SJSA1 (cell line): ENCODE measurements around the gene GRAPL. TPM values are rescaled to one million over a fixed set of nuclear protein-coding genes. Genes with fewer than 3 reads are reported as not detected.
"Not testable (repeated sequence)": the region's sequence is repeated elsewhere in the genome, so short reads cannot be mapped to it uniquely, and the experiment has no call there.

Source experiments
- DNase-seq, 2 experiments: peaks; one replicate each; pipeline ENCODE4 v3.0.0-alpha.2; 2015 to 2020; ENCODE audit warnings: low spot score in 2 of 2, low read depth in 1 of 2
- H3K27ac ChIP-seq: fragments of 250-450 bp; sonication (Bioruptor Pico); 2 replicates; pipeline ENCODE4 v1.5.1; 2020; ENCODE audit warnings: mild to moderate bottlenecking, moderate library complexity
- H3K27me3 ChIP-seq: fragments of 250-450 bp; sonication (Bioruptor Pico); replicated peaks from 2 replicates; pipeline ENCODE4 v1.5.1; 2020; ENCODE audit warnings: mild to moderate bottlenecking, moderate library complexity
- H3K36me3 ChIP-seq: fragments of 250-450 bp; sonication (Bioruptor Pico); 2 replicates; pipeline ENCODE4 v1.5.1; 2020; ENCODE audit warnings: mild to moderate bottlenecking
- H3K4me1 ChIP-seq: fragments of 250-450 bp; sonication (Bioruptor Pico); replicated peaks from 2 replicates; pipeline ENCODE4 v1.6.1; 2021; ENCODE audit warnings: mild to moderate bottlenecking
- H3K4me3 ChIP-seq: fragments of 250-450 bp; sonication (Bioruptor Pico); 2 replicates; pipeline ENCODE4 v1.5.1; 2020; ENCODE audit warnings: mild to moderate bottlenecking
- H3K9me3 ChIP-seq: fragments of 250-450 bp; sonication (Bioruptor Pico); replicated peaks from 2 replicates; pipeline ENCODE4 v1.5.1; 2020; ENCODE audit warnings: mild to moderate bottlenecking
- total RNA-seq: library from RNA; depleted of rRNA; stranded (reverse); fragments of >200 nt; shearing (Covaris generic); gene quantifications from 2 replicates; pipeline ENCODE4 v1.2.3, GENCODE V29; 2014

Gene GRAPL
- total RNA-seq, 1 experiment from 2014 or later = not detected

DNA sequence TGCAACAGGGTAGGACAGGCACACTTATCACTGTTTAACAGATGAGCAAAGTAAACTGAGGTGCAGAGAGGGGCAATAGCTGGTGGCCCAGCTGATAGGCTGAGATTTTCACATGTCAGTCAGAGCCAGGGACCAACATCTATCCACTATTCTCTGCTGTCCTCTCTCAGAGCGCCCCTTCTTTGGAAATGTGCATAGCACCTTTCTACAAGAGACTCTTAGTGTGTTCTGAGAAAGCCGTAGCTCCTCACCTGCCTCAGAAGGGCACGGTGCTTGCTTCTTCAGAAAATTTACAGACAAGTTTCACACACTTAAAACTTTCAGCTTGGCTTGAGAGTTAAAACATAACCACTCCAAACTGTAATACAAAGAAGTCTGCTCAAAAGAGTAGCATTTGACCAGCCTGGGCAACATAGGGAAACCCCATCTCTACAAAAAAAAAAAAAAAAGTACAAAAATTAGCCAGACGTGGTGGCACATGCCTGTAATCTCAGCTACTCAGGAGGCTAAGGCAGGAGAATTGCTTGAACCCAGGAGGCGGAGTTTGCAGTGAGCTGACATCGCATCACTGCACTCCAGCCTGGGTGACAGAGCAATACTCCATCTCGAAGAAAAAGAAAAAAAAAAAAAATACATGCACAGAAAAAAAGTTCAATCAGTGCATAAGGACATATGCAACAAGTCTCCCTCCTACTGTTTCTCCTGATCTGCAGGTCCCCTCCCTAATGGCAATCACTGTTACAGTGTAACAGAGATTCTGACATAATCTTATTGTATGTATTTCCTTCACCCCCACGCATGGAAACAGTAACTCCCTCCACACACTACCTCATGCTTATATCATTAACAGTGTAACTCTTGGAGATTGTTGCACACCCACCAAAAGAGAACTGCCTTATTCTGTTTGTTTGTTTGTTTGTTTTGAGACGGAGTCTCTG lies 23.6 kb downstream of the GRAPL start:
- H3K27ac ChIP-seq, DNase-seq, H3K36me3 ChIP-seq, H3K9me3 ChIP-seq, H3K4me3 ChIP-seq, H3K4me1 ChIP-seq, H3K27me3 ChIP-seq: not testable (repeated sequence)

DNA sequence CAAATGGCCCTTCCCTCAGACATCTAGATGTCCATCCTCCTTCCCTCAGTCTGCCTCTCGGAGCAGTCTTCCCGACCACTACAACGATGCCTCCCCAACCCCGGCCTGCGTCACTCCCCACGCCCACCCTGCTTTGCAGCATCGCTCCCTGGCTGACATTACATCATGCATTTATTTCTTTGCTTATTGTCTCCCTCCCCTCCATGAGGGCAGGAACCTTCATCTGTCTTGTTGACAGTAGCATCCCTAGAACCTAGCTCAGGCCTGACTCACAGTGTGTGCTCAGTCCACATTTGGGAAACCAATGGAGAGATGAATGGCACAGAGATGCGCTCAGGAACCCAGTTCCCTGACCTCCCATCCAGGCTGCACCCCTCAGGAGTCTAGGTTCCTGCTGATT lies 30.2 kb downstream of the GRAPL start:
- H3K9me3 ChIP-seq, DNase-seq, H3K27ac ChIP-seq, H3K27me3 ChIP-seq, H3K4me3 ChIP-seq, H3K36me3 ChIP-seq, H3K4me1 ChIP-seq: not testable (repeated sequence)

DNA sequence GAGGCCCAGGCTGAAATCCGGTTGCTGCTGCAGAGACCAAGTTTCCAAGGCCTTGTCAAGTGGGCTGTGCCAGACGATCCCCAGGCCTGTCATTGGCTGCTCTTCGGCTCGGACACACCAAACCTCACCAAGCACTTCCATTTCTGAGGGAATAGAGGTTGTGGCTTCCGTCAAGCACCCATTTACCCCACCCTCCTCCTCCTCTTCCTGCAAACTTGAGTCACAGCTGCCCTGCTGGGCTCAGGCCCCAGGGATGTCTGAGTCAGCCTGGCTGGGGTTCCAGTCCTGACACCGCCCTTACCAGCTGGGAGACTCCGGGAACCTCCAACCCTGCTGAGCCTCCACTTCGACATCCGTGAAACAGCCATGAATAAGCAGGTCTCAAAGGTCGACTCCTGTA lies 31.1 kb downstream of the GRAPL start:
- not testable (repeated sequence) for H3K36me3 ChIP-seq, H3K27me3 ChIP-seq, DNase-seq, H3K4me3 ChIP-seq, H3K9me3 ChIP-seq, H3K4me1 ChIP-seq, H3K27ac ChIP-seq

DNA sequence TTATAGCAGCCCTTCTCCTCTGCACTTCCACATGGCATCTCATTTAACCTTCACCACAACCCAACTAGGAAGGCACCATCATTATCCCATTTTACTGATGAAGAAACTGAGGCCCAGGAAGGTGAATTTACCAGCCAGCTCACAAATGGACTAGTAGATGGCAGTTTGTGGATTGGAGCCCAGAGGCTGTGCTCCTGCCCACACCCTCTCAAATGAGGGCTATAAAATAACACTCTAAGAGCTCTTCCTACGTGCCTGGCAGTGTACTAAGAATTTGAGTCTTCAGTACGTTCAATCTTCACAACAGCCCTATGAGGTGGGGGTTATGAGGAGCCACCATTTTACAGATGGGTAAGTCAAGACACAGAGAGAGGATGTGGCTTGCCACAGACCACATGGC lies 31.5 kb downstream of the GRAPL start:
- not testable (repeated sequence) for H3K9me3 ChIP-seq, H3K4me1 ChIP-seq, H3K36me3 ChIP-seq, DNase-seq, H3K4me3 ChIP-seq, H3K27me3 ChIP-seq, H3K27ac ChIP-seq

DNA sequence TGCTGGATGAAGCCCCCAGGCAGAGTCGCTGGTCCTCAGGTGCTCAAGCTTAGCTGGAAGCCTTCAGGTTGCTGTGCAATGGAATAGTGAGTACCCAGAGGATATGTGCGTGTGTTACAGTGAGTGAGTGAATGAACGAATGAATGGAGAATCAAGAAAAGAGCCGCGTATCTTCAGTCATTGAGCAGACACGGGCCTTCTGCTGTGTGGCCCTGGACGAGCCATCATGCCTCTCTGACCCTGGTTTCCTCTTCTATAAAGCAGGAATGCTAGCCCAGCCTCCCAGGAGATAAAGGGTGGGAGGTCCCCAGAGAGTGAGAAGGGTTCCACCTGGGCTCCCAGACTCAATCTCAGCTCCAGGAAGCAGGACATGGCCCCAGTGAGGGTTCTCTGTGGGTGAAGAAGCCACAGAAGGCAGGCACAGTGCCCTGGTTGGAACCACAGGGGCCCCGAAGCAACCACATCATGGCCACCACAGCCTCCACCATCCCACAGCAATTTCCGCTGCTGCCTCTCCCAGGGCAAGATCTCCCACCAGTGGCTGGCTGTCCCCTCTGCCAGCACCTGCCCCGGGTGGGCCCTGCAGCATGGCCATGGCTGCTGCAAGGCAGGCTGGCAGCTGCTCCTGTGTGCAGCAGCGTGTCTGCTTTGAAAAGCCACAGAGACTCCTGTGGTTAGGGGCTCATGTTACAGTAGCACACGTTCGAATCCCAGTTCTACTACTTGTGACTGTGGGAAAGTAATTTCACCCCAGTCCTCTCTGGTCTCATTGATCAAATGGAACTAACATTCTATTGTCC lies 34.1 kb downstream of the GRAPL start:
- H3K9me3 ChIP-seq, H3K27me3 ChIP-seq, H3K4me3 ChIP-seq, H3K27ac ChIP-seq, DNase-seq, H3K36me3 ChIP-seq, H3K4me1 ChIP-seq: not testable (repeated sequence)

DNA sequence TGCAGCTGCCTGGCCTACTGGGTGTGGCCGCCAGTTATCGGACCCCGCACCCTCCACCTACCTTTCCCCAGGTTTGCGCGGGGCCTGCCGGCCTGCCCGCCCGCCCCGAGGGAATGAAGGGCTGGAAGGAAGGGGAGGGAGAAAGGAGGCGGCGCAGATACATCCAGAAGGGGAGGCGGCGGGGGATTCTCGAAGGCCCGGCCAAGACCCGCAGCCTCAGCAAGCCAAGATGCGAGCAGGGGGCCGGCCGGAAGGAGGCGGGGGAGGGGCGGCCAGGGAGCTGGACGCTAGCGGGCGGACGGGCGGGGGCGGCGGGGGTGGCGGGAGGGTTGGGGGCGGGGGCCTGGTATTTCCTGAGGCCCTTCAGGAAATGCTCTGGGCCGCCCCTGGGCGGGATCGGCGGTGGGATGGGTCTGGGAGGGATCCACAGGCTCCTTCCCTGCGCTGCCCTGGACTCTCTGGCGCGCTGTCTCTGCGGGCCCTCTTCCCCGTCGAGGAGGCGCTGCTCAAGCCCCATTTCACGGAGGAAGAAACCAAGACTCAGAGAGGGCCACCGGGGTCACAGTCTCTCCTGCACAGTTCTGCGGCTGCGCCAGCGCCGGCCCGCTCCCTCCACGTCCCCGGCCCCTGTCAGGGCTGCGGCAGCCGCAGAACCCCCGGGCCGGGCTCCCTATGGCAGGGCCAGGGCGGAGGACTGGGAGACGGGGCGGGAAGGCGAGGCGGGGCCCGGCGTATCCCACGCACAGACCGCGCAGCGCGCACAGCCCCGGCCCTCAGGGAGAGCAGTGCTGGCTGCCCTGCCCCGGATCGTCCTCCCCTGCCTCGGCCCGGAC lies 35.2 kb downstream of the GRAPL start:
- not testable (repeated sequence) for H3K27me3 ChIP-seq, H3K4me1 ChIP-seq, H3K27ac ChIP-seq, H3K36me3 ChIP-seq, H3K4me3 ChIP-seq, DNase-seq, H3K9me3 ChIP-seq

DNA sequence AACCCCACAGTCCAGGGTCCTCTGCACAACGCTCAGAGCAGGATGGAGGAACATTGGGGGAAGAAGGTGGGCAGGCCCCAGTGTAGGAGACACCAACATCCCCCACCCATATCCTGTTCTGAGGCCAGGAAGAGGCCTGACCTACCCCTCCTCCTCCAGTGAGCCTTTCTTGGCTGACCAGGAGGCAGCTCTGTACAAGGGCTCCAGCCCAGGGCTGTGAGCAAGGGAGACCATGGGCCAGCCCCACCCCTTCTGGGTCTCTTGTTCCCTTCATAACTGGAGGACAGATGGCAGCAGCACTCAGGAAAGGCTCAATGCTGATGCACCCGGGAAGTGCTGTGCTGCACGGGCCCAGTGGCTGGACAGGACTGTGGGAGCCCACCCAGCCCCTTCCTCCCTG lies 47.0 kb downstream of the GRAPL start:
- not testable (repeated sequence) for H3K9me3 ChIP-seq, H3K27ac ChIP-seq, H3K27me3 ChIP-seq, H3K36me3 ChIP-seq, H3K4me3 ChIP-seq, H3K4me1 ChIP-seq, DNase-seq

DNA sequence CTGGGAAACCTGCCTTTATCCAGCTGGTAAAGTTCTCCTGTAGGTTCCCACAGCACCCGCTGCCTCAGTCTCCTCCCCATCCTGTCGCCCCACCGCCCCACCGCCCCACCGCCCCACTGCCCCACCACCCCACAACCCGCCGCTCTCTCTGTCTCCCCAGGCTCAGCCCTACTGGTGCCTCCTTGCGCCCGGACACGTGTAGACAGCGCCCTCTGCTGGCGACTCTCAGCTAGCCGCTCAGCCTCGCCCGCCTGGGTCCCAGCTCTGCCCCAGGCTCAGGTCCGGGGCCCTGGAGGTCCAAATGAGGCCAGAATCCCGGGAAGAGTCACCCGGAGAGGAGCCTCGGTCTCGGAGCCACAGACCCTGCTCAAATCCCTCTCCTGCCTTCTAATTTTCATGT lies 48.0 kb downstream of the GRAPL start:
- not testable (repeated sequence) for H3K4me3 ChIP-seq, H3K27me3 ChIP-seq, H3K9me3 ChIP-seq, H3K27ac ChIP-seq, H3K4me1 ChIP-seq, DNase-seq, H3K36me3 ChIP-seq

DNA sequence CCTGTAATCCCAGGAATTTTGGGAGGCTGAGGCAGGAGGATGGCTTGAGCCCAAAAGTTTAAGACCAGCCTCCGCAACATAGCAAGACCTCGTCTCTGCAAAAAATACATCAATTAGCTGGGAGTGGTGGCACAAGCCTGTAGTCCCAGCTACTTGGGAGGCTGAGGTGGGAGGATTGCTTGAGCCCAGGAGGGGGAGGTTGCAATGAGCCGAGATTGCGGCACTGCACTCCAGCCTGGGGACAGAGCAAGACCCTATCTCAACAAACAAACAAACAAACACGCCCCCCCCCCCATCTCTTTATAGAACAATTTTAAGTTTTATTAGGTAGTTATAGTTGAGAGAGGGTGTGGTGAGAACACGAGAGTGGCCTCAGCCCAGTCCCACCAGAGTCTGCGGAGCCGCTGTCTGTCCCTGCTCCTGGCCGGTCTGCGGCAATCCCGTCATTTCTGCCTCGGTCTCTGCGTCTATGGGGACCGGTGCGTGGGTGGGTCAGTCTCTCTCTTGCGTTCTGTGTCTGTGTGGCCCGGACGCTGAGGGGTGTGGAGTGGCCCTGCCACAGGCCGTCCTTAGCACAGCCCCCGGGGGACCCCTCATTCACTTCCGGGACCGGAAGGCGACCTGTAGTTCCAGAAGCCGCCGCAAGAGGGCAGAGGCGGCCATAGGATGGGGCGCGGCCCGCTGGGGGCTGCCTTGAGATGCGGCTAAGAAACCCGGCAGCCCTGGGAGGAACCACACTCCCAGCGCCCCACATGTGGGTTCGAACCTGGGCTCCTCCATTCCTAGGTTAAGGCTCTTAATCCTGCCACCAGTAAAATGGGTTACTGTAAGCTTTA lies 53.9 kb downstream of the GRAPL start:
- DNase-seq, H3K27ac ChIP-seq: not testable (repeated sequence)

DNA sequence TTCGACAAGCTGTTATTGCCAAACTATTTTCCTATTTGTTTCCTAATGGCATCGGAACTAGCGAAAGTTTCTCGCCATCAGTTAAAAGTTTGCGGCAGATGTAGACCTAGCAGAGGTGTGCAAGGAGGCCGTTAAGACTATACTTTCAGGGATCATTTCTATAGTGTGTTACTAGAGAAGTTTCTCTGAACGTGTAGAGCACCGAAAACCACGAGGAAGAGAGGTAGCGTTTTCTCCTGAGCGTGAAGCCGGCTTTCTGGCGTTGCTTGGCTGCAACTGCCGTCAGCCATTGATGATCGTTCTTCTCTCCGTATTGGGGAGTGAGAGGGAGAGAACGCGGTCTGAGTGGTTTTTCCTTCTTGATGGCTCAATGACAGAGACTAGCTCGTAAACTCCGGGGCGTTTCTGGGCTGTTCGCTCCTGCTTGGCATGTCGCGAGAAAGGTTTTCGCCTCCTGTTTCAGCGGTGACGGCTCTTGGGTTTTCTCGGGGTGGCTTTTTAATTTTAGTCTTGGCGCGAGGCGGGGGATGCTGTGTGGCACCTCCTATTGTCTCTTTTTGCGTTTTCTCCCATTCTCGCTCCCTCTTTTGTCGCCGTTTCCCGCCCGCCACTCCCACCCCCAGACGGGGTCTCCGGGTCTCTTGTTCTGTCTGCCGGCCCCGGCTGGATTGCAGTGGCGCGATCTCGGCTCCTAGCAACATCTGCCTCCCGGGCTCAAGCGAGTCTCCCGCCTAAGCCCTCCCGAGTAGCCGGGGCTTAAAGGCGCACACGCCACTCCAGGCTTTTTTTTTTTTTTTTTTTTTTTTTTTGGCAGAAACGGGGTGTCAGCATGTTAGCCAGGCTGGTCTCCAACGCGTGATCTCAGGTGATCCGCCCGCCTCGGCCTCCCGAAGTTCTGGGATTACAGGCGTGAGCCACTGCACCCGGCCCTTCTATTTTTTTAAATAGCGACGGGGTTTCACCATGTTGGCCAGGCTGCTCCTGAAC lies 60.8 kb downstream of the GRAPL start:
- not testable (repeated sequence) for H3K9me3 ChIP-seq, H3K4me3 ChIP-seq, H3K36me3 ChIP-seq, H3K27me3 ChIP-seq, H3K27ac ChIP-seq, DNase-seq, H3K4me1 ChIP-seq

More for the DNA sequence above, 53.9 kb downstream of the GRAPL start:
- not testable (repeated sequence) for H3K4me1 ChIP-seq, H3K36me3 ChIP-seq, H3K4me3 ChIP-seq, H3K27me3 ChIP-seq, H3K9me3 ChIP-seq

DNA sequence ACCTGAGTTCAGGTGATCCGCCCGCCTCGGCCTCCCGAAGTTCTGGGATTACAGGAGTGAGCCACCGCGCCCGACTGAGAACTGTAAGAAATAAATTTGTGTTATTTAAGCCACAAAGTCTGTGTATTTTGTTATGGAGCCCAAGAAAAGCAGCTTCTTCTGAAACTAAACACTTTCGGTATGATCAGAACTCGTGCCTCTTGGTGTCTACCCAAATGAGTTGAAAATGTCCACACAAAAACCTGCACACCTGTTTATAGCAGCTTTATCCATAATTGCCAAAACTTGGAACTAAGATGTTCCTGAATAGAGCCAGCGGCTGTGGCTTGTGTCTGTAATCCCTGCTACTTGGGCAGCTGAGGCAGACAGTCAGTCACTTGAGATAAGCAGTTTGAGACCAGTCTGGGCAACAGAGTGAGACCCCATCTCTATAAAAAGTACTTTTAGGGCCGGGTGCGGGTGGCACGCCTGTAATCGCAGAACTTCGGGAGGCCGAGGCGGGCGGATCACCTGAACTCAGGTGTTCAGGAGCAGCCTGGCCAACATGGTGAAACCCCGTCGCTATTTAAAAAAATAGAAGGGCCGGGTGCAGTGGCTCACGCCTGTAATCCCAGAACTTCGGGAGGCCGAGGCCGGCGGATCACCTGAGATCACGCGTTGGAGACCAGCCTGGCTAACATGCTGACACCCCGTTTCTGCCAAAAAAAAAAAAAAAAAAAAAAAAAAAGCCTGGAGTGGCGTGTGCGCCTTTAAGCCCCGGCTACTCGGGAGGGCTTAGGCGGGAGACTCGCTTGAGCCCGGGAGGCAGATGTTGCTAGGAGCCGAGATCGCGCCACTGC lies 61.7 kb downstream of the GRAPL start:
- not testable (repeated sequence) for H3K4me1 ChIP-seq, DNase-seq

More for the DNA sequence above, 61.7 kb downstream of the GRAPL start:
- not testable (repeated sequence) for H3K4me3 ChIP-seq, H3K9me3 ChIP-seq, H3K27ac ChIP-seq, H3K36me3 ChIP-seq, H3K27me3 ChIP-seq
